Keratinocyte (primary cell): ENCODE results near the gene MYRIP.

ENCODE experiments used
- CTCF ChIP-seq, 3 experiments: IDR thresholded peaks in 1 of 3; conservative IDR thresholded peaks in 1 of 3; optimal IDR thresholded peaks in 1 of 3; 2 replicates in 2 of 3; 3 replicates in 1 of 3; pipeline versions ENCODE3 to v1.5.1; 2011; ENCODE audit warnings: low read length in 3 of 3, mild to moderate bottlenecking in 3 of 3, moderate library complexity in 2 of 3, control low read depth in 1 of 3, inconsistent platforms in 1 of 3; ENCODE audit not compliant: insufficient read depth in 2 of 3; ENCODE audit errors: extremely low read depth in 1 of 3
- EZH2 ChIP-seq: IDR thresholded peaks from one replicate; pipeline ENCODE4 v1.6.1; 2012; ENCODE audit warnings: inconsistent platforms, mild to moderate bottlenecking, low read length, moderate library complexity

DNA sequence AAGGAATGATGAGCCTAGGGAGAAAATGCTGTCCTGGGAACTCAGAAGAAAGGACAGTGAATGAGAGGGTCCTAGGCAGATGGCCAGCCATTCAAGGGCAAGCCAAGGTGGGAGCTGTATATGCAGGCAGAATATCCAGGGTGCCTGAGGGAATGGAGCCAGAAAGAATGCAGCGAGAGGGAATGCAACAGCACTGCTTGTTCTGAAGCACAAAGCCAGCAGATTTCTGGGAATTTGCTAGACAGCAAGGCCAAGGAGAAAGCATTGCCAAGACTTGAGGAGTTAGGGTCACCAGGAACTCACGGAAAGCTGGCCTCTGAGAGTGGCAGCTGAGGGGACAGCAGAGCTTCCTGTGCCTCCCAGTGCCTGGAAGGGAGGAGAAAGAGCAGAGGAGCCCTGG, 200.6 kb downstream of the MYRIP start:
- TF ChIP-seq CTCF (optimal IDR thresholded peaks at IDR 0.05 in 1 of 3, IDR thresholded peaks at IDR 0.05 in 1 of 3, conservative IDR thresholded peaks at IDR 0.05 in 1 of 3; ENCODE audit: extremely low read depth in 1 of 3, insufficient read depth in 2 of 3, low read length in 3 of 3) (no peak), EZH2 (no peak)
